AG10803 (cell line): Measurements from ENCODE around the gene TAX1BP1.

Experiments
- DNase-seq: peaks from one replicate; pipeline ENCODE4 v3.0.0; 2010; ENCODE audit warnings: low read depth
- H3K4me3 ChIP-seq: 2 replicates; pipeline ENCODE4 v1.5.1; 2011; ENCODE audit warnings: mild to moderate bottlenecking, low read length, control low read depth
- TF ChIP-seq, protein P1 (sequence below): conservative IDR thresholded peaks from 2 replicates; pipeline ENCODE4 v1.5.1; 2011; ENCODE audit warnings: mild to moderate bottlenecking, low read length, control low read depth, inconsistent platforms

The TAX1BP1 gene

GRCh38 chr7:27795977-27796376 lies 56.0 kb downstream of the TAX1BP1 start:
- TF ChIP-seq, protein P1, sequence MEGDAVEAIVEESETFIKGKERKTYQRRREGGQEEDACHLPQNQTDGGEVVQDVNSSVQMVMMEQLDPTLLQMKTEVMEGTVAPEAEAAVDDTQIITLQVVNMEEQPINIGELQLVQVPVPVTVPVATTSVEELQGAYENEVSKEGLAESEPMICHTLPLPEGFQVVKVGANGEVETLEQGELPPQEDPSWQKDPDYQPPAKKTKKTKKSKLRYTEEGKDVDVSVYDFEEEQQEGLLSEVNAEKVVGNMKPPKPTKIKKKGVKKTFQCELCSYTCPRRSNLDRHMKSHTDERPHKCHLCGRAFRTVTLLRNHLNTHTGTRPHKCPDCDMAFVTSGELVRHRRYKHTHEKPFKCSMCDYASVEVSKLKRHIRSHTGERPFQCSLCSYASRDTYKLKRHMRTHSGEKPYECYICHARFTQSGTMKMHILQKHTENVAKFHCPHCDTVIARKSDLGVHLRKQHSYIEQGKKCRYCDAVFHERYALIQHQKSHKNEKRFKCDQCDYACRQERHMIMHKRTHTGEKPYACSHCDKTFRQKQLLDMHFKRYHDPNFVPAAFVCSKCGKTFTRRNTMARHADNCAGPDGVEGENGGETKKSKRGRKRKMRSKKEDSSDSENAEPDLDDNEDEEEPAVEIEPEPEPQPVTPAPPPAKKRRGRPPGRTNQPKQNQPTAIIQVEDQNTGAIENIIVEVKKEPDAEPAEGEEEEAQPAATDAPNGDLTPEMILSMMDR = no peak
- no peak for DNase-seq
- no peak overlapping the region for H3K4me3 ChIP-seq

DNA sequence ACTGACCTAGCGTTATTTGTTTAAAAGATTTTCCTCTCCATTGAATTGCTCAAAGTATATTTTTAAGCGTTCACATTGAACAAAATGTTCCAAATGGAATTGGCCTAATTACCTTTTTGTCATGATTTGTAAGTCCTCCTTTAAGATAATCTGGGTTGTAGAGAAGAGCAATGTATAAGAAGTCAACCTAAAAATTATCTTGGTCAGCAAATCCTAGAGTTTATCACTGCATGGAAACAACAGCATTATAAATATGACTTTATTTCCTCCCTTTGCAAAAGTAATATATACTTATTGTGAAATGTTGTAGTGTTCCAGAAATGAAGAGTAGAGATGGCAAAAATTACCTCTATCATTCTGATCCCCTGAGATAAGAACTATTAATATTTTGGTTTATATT lies 59.2 kb downstream of the TAX1BP1 start:
- TF ChIP-seq, protein P1 = no peak
- no peak overlapping the region for H3K4me3 ChIP-seq
- no peak for DNase-seq

DNA sequence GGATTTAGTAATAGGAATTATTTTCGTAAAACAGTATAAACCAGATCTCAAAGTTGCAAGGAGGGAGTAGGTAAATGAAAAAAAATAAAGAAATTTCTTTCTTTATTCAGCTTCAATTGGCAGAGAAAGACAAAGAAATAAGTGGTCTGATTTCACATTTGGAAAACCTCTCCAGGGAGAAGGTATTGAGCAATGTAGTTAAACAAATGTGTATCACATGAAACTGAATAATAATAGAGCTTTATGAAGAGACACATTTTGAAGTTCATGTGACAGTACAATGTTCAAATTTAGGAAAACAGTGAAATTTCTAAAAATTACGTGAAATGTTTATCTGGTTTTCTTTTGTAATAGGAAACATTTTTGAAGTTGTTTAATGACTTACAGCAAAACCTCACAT lies 63.0 kb downstream of the TAX1BP1 start:
- peak; percentile 65 for DNase-seq
- TF ChIP-seq, protein P1 = no peak
- H3K4me3 ChIP-seq = no peak overlapping the region

DNA sequence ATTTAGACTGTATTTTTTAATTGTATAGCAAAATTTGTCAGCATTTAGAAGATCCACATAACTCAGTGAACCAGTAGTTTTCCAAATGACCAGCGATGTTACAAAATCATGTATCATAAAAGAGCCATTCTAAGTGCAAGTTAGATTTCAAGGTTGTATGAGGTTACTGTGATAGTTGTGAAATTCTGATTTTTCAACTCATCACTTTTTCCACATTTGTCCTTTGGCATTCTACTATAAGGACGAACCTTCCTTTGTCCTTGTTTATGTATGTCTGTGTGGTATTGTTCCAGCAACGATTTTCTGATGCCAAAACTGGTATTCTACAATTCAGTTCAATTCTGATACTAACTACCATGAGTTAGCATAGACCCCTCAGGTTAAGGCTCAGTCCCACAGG lies 64.2 kb downstream of the TAX1BP1 start:
- TF ChIP-seq, protein P1 = no peak
- DNase-seq = peak; percentile 11
- no peak overlapping the region for H3K4me3 ChIP-seq

DNA sequence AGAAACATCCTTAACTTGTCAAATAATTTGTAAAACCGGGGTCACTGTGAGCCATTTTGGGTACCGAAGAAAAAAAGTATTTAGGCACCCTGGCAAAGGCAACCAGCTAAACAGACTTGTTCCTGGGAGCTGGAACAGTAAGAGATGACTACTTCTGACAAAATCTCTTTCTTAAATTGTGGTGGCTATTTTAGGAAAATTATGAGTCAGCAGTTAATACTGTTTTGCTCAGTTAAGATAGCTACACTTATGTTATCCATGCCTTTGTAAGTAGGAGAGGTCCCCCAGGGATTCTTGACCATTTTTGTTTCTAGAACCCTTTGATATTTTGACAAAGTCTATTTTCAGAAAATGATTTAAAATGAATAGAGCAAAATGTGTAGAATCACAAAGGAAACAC lies 68.7 kb downstream of the TAX1BP1 start:
- DNase-seq = peak; percentile 62
- TF ChIP-seq, protein P1 = no peak
- H3K4me3 ChIP-seq = no peak overlapping the region

DNA sequence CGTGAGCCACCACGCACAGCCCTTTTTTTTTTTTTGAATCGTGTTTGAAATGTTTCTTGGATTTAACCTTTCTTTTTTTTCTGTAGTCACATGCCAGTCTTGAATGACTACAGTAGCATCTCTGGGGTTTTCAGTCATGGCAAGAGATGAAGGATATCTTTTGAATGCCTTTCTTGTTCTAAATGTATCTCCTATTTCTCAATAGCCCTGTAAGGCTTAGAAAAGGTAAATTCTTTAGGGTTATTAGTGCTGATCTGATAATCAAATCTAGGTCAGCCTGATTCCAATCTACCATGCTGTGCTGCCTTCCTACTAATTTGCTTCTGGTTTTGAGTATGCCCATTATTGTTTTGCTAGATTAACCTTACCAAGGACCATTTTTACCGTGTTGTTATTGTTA lies 70.2 kb downstream of the TAX1BP1 start:
- TF ChIP-seq, protein P1 = no peak
- no peak overlapping the region for H3K4me3 ChIP-seq
- no peak for DNase-seq

GRCh38 chr7:27812706-27813105 lies 72.7 kb downstream of the TAX1BP1 start:
- TF ChIP-seq, protein P1 = no peak
- H3K4me3 ChIP-seq = no peak overlapping the region
- DNase-seq = no peak
